Activated B cell treated with CpG ODN at 0.5 μM for 24 hours (primary cell): ENCODE data around the gene PAMR1. TPM values are rescaled to one million over a fixed set of nuclear protein-coding genes. Genes with fewer than 3 reads are reported as not detected.

Experiments used
- ATAC-seq: fragments of 200-7000 bp; cut with Tn5 transposase; one replicate; pipeline ENCODE4 v1.10.0; 2021; ENCODE audit warnings: low read depth, mild to moderate bottlenecking, moderate library complexity
- CTCF ChIA-PET: fragments of 350-600 bp; sonication (Branson Sonifier 250); formaldehyde crosslinking; loops from one replicate; lab custom pipeline; 2021; ENCODE audit warnings: antibody characterized with exemption; lab: Charles Lee
- POLR2A ChIA-PET: fragments of 350-600 bp; sonication (Branson Sonifier 250); formaldehyde crosslinking; loops from one replicate; lab custom pipeline; 2021; ENCODE audit warnings: antibody characterized with exemption; lab: Charles Lee
- DNase-seq: peaks from one replicate; pipeline ENCODE4 v3.0.0; 2022
- H3K27ac Mint-ChIP-seq: one replicate; pipeline ENCODE4 v1.8.0; 2020; ENCODE audit warnings: mixed read lengths
- H3K27me3 Mint-ChIP-seq: one replicate; pipeline ENCODE4 v1.8.0; 2021; ENCODE audit warnings: mixed read lengths
- H3K36me3 Mint-ChIP-seq: one replicate; pipeline ENCODE4 v1.8.0; 2021; ENCODE audit warnings: low read depth, mixed read lengths
- H3K4me1 Mint-ChIP-seq: one replicate; pipeline ENCODE4 v1.8.0; 2021; ENCODE audit warnings: mixed read lengths
- H3K4me3 Mint-ChIP-seq: one replicate; pipeline ENCODE4 v1.8.0; 2020; ENCODE audit warnings: mild to moderate bottlenecking, mixed read lengths
- H3K9me3 Mint-ChIP-seq: one replicate; pipeline ENCODE4 v1.8.0; 2020; ENCODE audit warnings: mixed read lengths
- CTCF ChIP-seq: fragments of 200-600 bp; IDR thresholded peaks from one replicate; pipeline ENCODE4 v1.8.0; 2022; ENCODE audit warnings: antibody characterized with exemption, mild to moderate bottlenecking
- intact Hi-C: fragments of 100-400 bp; cut with micrococcal nuclease; formaldehyde crosslinking; loops from one replicate; pipeline ENCODE4 v1.15.1; 2024
- total RNA-seq: library from RNA; stranded (reverse); gene quantifications from 2 replicates; pipeline ENCODE4 v1.2.3, GENCODE V29; 2022

Gene PAMR1
- total RNA-seq, 1 donor from 2014 or later: not detected

- ChIA-PET CTCF (interaction anchor here (1.0 to 1.8 kb wide), 3 partner anchors 485 to 899 kb away, joined by 4 to 10 read pairs (median 7); partner anchors contain the start of gene ELF5), POLR2A (no interaction called here)
- Mint-ChIP-seq H3K9me3 (no peaks in the 10 kb centered on the region), H3K27ac (no peak overlapping the region), H3K4me3 (no peak overlapping the region), H3K4me1 (no peaks in the 10 kb centered on the region), H3K27me3 (peaks cover 24% of the 10 kb centered on the region), H3K36me3 (no peaks in the 10 kb centered on the region)
- TF ChIP-seq CTCF: no peak
- ATAC-seq: no peak
- no peak for DNase-seq
- intact Hi-C loops: loop anchor here (5.0 kb wide), 1 partner anchor 825 kb away; no protein-coding TSS in a partner anchor
These were observed 113.1 kb downstream of the PAMR1 start for GRCh38 chr11:35412285-35412684.

- ATAC-seq: no peak
- DNase-seq: no peak
- ChIA-PET POLR2A (no interaction called here), CTCF (no interaction called here)
- H3K36me3 Mint-ChIP-seq: no peaks in the 10 kb centered on the region
- H3K4me1 Mint-ChIP-seq: no peaks in the 10 kb centered on the region
- TF ChIP-seq CTCF: no peak
- H3K4me3 Mint-ChIP-seq: no peak overlapping the region
- no peak overlapping the region for H3K27ac Mint-ChIP-seq
- peaks cover 8% of the 10 kb centered on the region for H3K27me3 Mint-ChIP-seq
- no peaks in the 10 kb centered on the region for H3K9me3 Mint-ChIP-seq
- intact Hi-C loops: no loop called here
These were observed 118.4 kb downstream of the PAMR1 start for GRCh38 chr11:35407041-35407440.

- Mint-ChIP-seq H3K9me3 (no peaks in the 10 kb centered on the region), H3K27ac (no peak overlapping the region), H3K4me1 (no peaks in the 10 kb centered on the region), H3K27me3 (peaks cover 10% of the 10 kb centered on the region), H3K36me3 (no peaks in the 10 kb centered on the region), H3K4me3 (no peak overlapping the region)
- no peak for TF ChIP-seq CTCF
- intact Hi-C loops: no loop called here
- DNase-seq (no peak), ATAC-seq (no peak)
- ChIA-PET POLR2A (no interaction called here), CTCF (no interaction called here)
These were observed 121.0 kb downstream of the PAMR1 start for GRCh38 chr11:35404388-35404775.

GRCh38 chr11:35403765-35404387, 121.5 kb downstream of the PAMR1 start:
- POLR2A ChIA-PET: interaction anchor here (0.6 kb wide), 1 partner anchor 193 kb away, joined by 6 read pairs; no protein-coding TSS in a partner anchor
- intact Hi-C loops: no loop called here
- H3K9me3 Mint-ChIP-seq: no peaks in the 10 kb centered on the region
- H3K4me1 Mint-ChIP-seq: no peaks in the 10 kb centered on the region
- no peak for TF ChIP-seq CTCF
- peaks cover 10% of the 10 kb centered on the region for H3K27me3 Mint-ChIP-seq
- no peaks in the 10 kb centered on the region for H3K36me3 Mint-ChIP-seq
- ATAC-seq (no peak), DNase-seq (no peak)
- no peak overlapping the region for H3K4me3 Mint-ChIP-seq
- CTCF ChIA-PET: interaction anchor here (0.6 kb wide), 1 partner anchor 12 kb away, joined by 3 read pairs; no protein-coding TSS in a partner anchor
- no peak overlapping the region for H3K27ac Mint-ChIP-seq

GRCh38 chr11:35402751-35403660, 122.4 kb downstream of the PAMR1 start:
- CTCF ChIA-PET: interaction anchor here (0.6 kb wide), 1 partner anchor 11 kb away, joined by 3 read pairs; no protein-coding TSS in a partner anchor
- no peak overlapping the region for H3K27ac Mint-ChIP-seq
- no peaks in the 10 kb centered on the region for H3K36me3 Mint-ChIP-seq
- no peak for TF ChIP-seq CTCF
- H3K4me1 Mint-ChIP-seq: no peaks in the 10 kb centered on the region
- POLR2A ChIA-PET: interaction anchor here (0.6 kb wide), 1 partner anchor 192 kb away, joined by 6 read pairs; no protein-coding TSS in a partner anchor
- ATAC-seq (no peak), DNase-seq (no peak)
- H3K9me3 Mint-ChIP-seq: no peaks in the 10 kb centered on the region
- H3K4me3 Mint-ChIP-seq: no peak overlapping the region
- peaks cover 13% of the 10 kb centered on the region for H3K27me3 Mint-ChIP-seq
- intact Hi-C loops: no loop called here
